ENCODE results near the gene AMMECR1. TPM values are rescaled to one million over a fixed set of nuclear protein-coding genes. Genes with fewer than 3 reads are reported as not detected.
A peak's percentile ranks its signal among the peaks of the same experiment; 100 is the strongest.

The AMMECR1 gene
- polyA plus RNA-seq, 3 donors: 2.1 to 3.3 (median 2.9) TPM

GRCh38 chrX:110159865-110160264 is 158.0 kb downstream of the AMMECR1 start:
- Mint-ChIP-seq H3K9me3 (peaks cover 0 to 2% (median 0%) of the 10 kb centered on the region in 7 donors), H3K4me1 (peaks cover 15% of the 10 kb centered on the region), H3K27ac (peak overlapping the region; percentile 25 to 88 (median 68)), H3K27me3 (ENCODE audit: low read depth in 3 of 3) (peaks cover 0 to 2% (median 0%) of the 10 kb centered on the region in 3 donors), H3K4me3 (no peak overlapping the region), H3K36me3 (peaks cover 7 to 24% of the 10 kb centered on the region in 2 donors)
- Histone ChIP-seq H3K9ac (ENCODE audit: insufficient read depth, low read length, poor library complexity, severe bottlenecking) (no peak overlapping the region), H3K4me1 (ENCODE audit: control insufficient read depth in 1 of 2, insufficient read depth in 2 of 2, low read length in 2 of 2) (peaks cover 0 to 8% of the 10 kb centered on the region in 2 donors), H3K79me2 (ENCODE audit: insufficient read depth, low read length) (peaks cover 8% of the 10 kb centered on the region), H3K4me2 (replicated peaks; ENCODE audit: extremely low read depth, low read length, poor library complexity, severe bottlenecking) (no peak overlapping the region), H3K4me3 (replicated peaks in 1 of 3; ENCODE audit: low read depth in 2 of 3, low read length in 3 of 3) (no peak overlapping the region), H3K36me3 (replicated peaks in 1 of 2; ENCODE audit: control insufficient read depth in 1 of 2, insufficient read depth in 2 of 2, low read length in 2 of 2) (peaks cover 4 to 9% of the 10 kb centered on the region in 2 donors), H3K27me3 (ENCODE audit: control insufficient read depth in 2 of 2, insufficient read depth in 2 of 2, low read length in 2 of 2) (no peaks in the 10 kb centered on the region), H3K27ac (ENCODE audit: low read depth in 1 of 2, low read length in 2 of 2) (no peak overlapping the region), H3K9me3 (replicated peaks in 1 of 2; ENCODE audit: control insufficient read depth in 1 of 2, insufficient read depth in 1 of 2, low read length in 2 of 2) (no peaks in the 10 kb centered on the region), H2AFZ (ENCODE audit: insufficient read depth, low read depth, low read length, poor library complexity, severe bottlenecking) (no peak overlapping the region), H4K20me1 (ENCODE audit: insufficient read depth, low read length) (peaks cover 93% of the 10 kb centered on the region)
- WGBS (ENCODE audit: insufficient coverage): no CpG with 5 or more reads among the region's 2 CpGs
- peak in 1 of 3 donors; percentile 25 for DNase-seq
- intact Hi-C loops (cut with micrococcal nuclease): loop anchor here (5.0 kb wide), 2 partner anchors 247 to 252 kb away; no protein-coding TSS in a partner anchor
- TF ChIP-seq, protein P1, sequence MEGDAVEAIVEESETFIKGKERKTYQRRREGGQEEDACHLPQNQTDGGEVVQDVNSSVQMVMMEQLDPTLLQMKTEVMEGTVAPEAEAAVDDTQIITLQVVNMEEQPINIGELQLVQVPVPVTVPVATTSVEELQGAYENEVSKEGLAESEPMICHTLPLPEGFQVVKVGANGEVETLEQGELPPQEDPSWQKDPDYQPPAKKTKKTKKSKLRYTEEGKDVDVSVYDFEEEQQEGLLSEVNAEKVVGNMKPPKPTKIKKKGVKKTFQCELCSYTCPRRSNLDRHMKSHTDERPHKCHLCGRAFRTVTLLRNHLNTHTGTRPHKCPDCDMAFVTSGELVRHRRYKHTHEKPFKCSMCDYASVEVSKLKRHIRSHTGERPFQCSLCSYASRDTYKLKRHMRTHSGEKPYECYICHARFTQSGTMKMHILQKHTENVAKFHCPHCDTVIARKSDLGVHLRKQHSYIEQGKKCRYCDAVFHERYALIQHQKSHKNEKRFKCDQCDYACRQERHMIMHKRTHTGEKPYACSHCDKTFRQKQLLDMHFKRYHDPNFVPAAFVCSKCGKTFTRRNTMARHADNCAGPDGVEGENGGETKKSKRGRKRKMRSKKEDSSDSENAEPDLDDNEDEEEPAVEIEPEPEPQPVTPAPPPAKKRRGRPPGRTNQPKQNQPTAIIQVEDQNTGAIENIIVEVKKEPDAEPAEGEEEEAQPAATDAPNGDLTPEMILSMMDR (IDR thresholded peaks at IDR 0.05): no peak

DNA sequence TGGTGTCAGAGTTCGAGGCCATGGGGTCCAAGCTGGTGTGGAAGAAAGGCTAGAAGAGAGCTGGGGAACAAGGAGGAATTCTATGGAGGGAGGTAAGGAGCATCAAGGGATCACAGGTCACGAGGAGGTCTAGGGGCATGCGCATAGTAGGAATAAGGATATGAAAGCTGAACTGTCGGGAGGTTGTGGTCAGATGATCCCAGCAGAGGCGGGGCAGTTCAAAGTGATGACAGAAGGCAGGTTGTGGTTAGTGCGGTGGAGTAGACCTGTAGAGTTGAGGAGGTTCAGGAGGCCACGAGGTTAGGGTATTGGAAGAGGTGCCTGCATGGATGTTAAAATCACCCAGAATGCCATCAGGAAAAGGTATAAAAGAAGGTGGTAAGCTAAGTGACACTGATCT is 158.7 kb downstream of the AMMECR1 start:
- DNase-seq: peak in 1 of 3 donors; percentile 11
- WGBS (ENCODE audit: insufficient coverage): 8% methylated on average over 4 of the region's 7 CpGs
- H3K27ac Mint-ChIP-seq: peak overlapping the region; percentile 4 to 88 (median 68)
- H3K27me3 ChIP-seq (ENCODE audit: control insufficient read depth in 2 of 2, insufficient read depth in 2 of 2, low read length in 2 of 2): no peaks in the 10 kb centered on the region
- H3K36me3 ChIP-seq (replicated peaks in 1 of 2; ENCODE audit: control insufficient read depth in 1 of 2, insufficient read depth in 2 of 2, low read length in 2 of 2): peaks cover 4 to 9% of the 10 kb centered on the region in 2 donors
- peaks cover 7 to 24% of the 10 kb centered on the region in 2 donors for H3K36me3 Mint-ChIP-seq
- H3K4me3 Mint-ChIP-seq: no peak overlapping the region
- H3K27me3 Mint-ChIP-seq (ENCODE audit: low read depth in 3 of 3): peaks cover 0 to 2% (median 0%) of the 10 kb centered on the region in 3 donors
- no peak overlapping the region for H3K4me3 ChIP-seq (replicated peaks in 1 of 3; ENCODE audit: low read depth in 2 of 3, low read length in 3 of 3)
- no peak overlapping the region for H2AFZ ChIP-seq (ENCODE audit: insufficient read depth, low read depth, low read length, poor library complexity, severe bottlenecking)
- no peaks in the 10 kb centered on the region for H3K9me3 ChIP-seq (replicated peaks in 1 of 2; ENCODE audit: control insufficient read depth in 1 of 2, insufficient read depth in 1 of 2, low read length in 2 of 2)
- H3K4me2 ChIP-seq (replicated peaks; ENCODE audit: extremely low read depth, low read length, poor library complexity, severe bottlenecking): no peak overlapping the region
- H3K4me1 Mint-ChIP-seq: peaks cover 15% of the 10 kb centered on the region
- TF ChIP-seq, protein P1 (IDR thresholded peaks at IDR 0.05): no peak
- peaks cover 8% of the 10 kb centered on the region for H3K79me2 ChIP-seq (ENCODE audit: insufficient read depth, low read length)
- peaks cover 0 to 2% (median 0%) of the 10 kb centered on the region in 7 donors for H3K9me3 Mint-ChIP-seq
- intact Hi-C loops (cut with micrococcal nuclease): no loop called here
- no peak overlapping the region for H3K9ac ChIP-seq (ENCODE audit: insufficient read depth, low read length, poor library complexity, severe bottlenecking)
- H3K27ac ChIP-seq (ENCODE audit: low read depth in 1 of 2, low read length in 2 of 2): no peak overlapping the region
- H4K20me1 ChIP-seq (ENCODE audit: insufficient read depth, low read length): peaks cover 89% of the 10 kb centered on the region
- H3K4me1 ChIP-seq (ENCODE audit: control insufficient read depth in 1 of 2, insufficient read depth in 2 of 2, low read length in 2 of 2): peaks cover 0 to 8% of the 10 kb centered on the region in 2 donors

Data from CD14-positive monocyte (primary cell).